HG03064 (cell line): Measurements from ENCODE around the gene RPS6KA2.

ENCODE experiments used
- ATAC-seq: cut with Tn5 transposase; IDR thresholded peaks from one replicate; pipeline ENCODE4 v1.9.1; 2021; ENCODE audit warnings: low read depth; ENCODE audit not compliant: unreplicated experiment

Gene RPS6KA2

GRCh38 chr6:166494101-166494441, 133.0 kb downstream of the RPS6KA2 start:
- ATAC-seq = no peak

- ATAC-seq = no peak
Observed at GRCh38 chr6:166493427-166494100, 133.5 kb downstream of the RPS6KA2 start.

GRCh38 chr6:166492092-166492741, 134.8 kb downstream of the RPS6KA2 start:
- no peak for ATAC-seq

GRCh38 chr6:166490671-166491500, 136.2 kb downstream of the RPS6KA2 start:
- no peak for ATAC-seq

- no peak for ATAC-seq
Observed at GRCh38 chr6:166489301-166490155, 137.5 kb downstream of the RPS6KA2 start.

- ATAC-seq = no peak
Observed at GRCh38 chr6:166488701-166489100, 138.3 kb downstream of the RPS6KA2 start.

- ATAC-seq = peak; percentile 92
Observed at GRCh38 chr6:166488076-166488685, 138.9 kb downstream of the RPS6KA2 start.

- ATAC-seq = no peak
Observed at GRCh38 chr6:166487148-166487547, 139.9 kb downstream of the RPS6KA2 start.

- ATAC-seq = no peak
Observed at GRCh38 chr6:166486536-166486880, 140.5 kb downstream of the RPS6KA2 start.

- no peak for ATAC-seq
Observed at GRCh38 chr6:166485651-166486535, 141.2 kb downstream of the RPS6KA2 start.

GRCh38 chr6:166484863-166485262, 142.2 kb downstream of the RPS6KA2 start:
- ATAC-seq = no peak

GRCh38 chr6:166483573-166484250, 143.3 kb downstream of the RPS6KA2 start:
- no peak for ATAC-seq

- ATAC-seq = no peak
Observed at GRCh38 chr6:166483026-166483425, 144.0 kb downstream of the RPS6KA2 start.

GRCh38 chr6:166478782-166479592, 148.1 kb downstream of the RPS6KA2 start:
- ATAC-seq = no peak

GRCh38 chr6:166477647-166478365, 149.2 kb downstream of the RPS6KA2 start:
- no peak for ATAC-seq

- no peak for ATAC-seq
Observed at GRCh38 chr6:166476634-166477215, 150.3 kb downstream of the RPS6KA2 start.

- ATAC-seq = no peak
Observed at GRCh38 chr6:166476061-166476591, 150.9 kb downstream of the RPS6KA2 start.
